CD4-positive, alpha-beta T cell (primary cell): ENCODE results near the gene RFWD3. TPM values are rescaled to one million over a fixed set of nuclear protein-coding genes. Genes with fewer than 3 reads are reported as not detected.

Source experiments
- ATAC-seq: fragments of 200-7000 bp; cut with Tn5 transposase; one replicate; pipeline ENCODE4 v1.10.0; 2022; ENCODE audit warnings: mild to moderate bottlenecking; ENCODE audit not compliant: poor library complexity
- CTCF ChIA-PET: fragments of 350-600 bp; sonication (Branson Sonifier 250); formaldehyde crosslinking; loops from one replicate; lab custom pipeline; 2021; ENCODE audit warnings: antibody characterized with exemption, inconsistent platforms; lab: Charles Lee
- POLR2A ChIA-PET: fragments of 350-600 bp; sonication (Branson Sonifier 250); formaldehyde crosslinking; loops from one replicate; lab custom pipeline; 2021; ENCODE audit warnings: antibody characterized with exemption, inconsistent platforms; lab: Charles Lee
- DNase-seq, 14 experiments: peaks; one replicate each; pipeline ENCODE4 v3.0.0-alpha.2; 2013 to 2020; ENCODE audit warnings: mixed read lengths in 2 of 14
- H3K27ac ChIP-seq, 2 donors: one replicate each; pipeline versions ENCODE4 v1.5.1 to v1.7.0; 2013; ENCODE audit warnings: low read length in 2 of 2, low read depth in 1 of 2, mild to moderate bottlenecking in 1 of 2
- H3K27me3 ChIP-seq, 2 experiments: 1 replicate in 1 of 2; 2 replicates in 1 of 2; pipeline versions ENCODE4 v1.6.1 to v1.7.0; 2013; ENCODE audit warnings: low read length in 2 of 2, control low read depth in 1 of 2, mild to moderate bottlenecking in 1 of 2, moderate library complexity in 1 of 2; ENCODE audit not compliant: insufficient read depth in 2 of 2, control insufficient read depth in 1 of 2
- H3K36me3 ChIP-seq: one replicate; pipeline ENCODE4 v1.6.1; 2013; ENCODE audit warnings: low read length, control low read depth; ENCODE audit not compliant: insufficient read depth
- H3K4me1 ChIP-seq: one replicate; pipeline ENCODE4 v1.6.1; 2013; ENCODE audit warnings: low read length, control low read depth; ENCODE audit not compliant: insufficient read depth
- H3K4me3 ChIP-seq: one replicate; pipeline ENCODE4 v1.5.1; 2013; ENCODE audit warnings: mild to moderate bottlenecking, low read length, moderate library complexity
- H3K9me3 ChIP-seq, 2 experiments: 1 replicate in 1 of 2; 2 replicates in 1 of 2; pipeline versions ENCODE4 v1.6.1 to v1.7.0; 2013; ENCODE audit warnings: low read length in 2 of 2, mild to moderate bottlenecking in 2 of 2, control low read depth in 1 of 2, moderate library complexity in 1 of 2; ENCODE audit not compliant: control insufficient read depth in 1 of 2, insufficient read depth in 1 of 2
- H3K27ac Mint-ChIP-seq: one replicate; pipeline ENCODE4 v1.8.0; 2020; ENCODE audit warnings: mixed read lengths
- H3K27me3 Mint-ChIP-seq: one replicate; pipeline ENCODE4 v1.8.0; 2021; ENCODE audit warnings: mixed read lengths
- H3K36me3 Mint-ChIP-seq: one replicate; pipeline ENCODE4 v1.8.0; 2021; ENCODE audit warnings: low read depth, mixed read lengths
- H3K4me1 Mint-ChIP-seq: one replicate; pipeline ENCODE4 v1.8.0; 2021; ENCODE audit warnings: low read depth, mixed read lengths
- H3K4me3 Mint-ChIP-seq: one replicate; pipeline ENCODE4 v1.8.0; 2020; ENCODE audit warnings: mild to moderate bottlenecking, mixed read lengths
- H3K9me3 Mint-ChIP-seq: one replicate; pipeline ENCODE4 v1.8.0; 2020; ENCODE audit warnings: mixed read lengths
- intact Hi-C, 2 experiments: fragments of 100-400 bp; cut with DNase I in 1 of 2; cut with micrococcal nuclease in 1 of 2; formaldehyde crosslinking; loops; one replicate each; pipeline versions ENCODE4 v1.15.1 to v1.9.0; 2023 to 2025; cut with DNase I, micrococcal nuclease
- total RNA-seq, 174 experiments: library from RNA in 2 of 174; stranded (reverse) in 2 of 174; gene quantifications; one replicate each; pipeline ENCODE4 v1.2.3 and lab custom pipeline; 2021 to 2026
- TF ChIP-seq, protein P1 (sequence below): fragments of 200-600 bp; IDR thresholded peaks from one replicate; pipeline ENCODE4 v1.8.0; 2022; ENCODE audit warnings: antibody characterized with exemption, mild to moderate bottlenecking

Gene RFWD3
- total RNA-seq, 2 experiments from 2014 or later, result 44.9 to 47.0 TPM

DNA sequence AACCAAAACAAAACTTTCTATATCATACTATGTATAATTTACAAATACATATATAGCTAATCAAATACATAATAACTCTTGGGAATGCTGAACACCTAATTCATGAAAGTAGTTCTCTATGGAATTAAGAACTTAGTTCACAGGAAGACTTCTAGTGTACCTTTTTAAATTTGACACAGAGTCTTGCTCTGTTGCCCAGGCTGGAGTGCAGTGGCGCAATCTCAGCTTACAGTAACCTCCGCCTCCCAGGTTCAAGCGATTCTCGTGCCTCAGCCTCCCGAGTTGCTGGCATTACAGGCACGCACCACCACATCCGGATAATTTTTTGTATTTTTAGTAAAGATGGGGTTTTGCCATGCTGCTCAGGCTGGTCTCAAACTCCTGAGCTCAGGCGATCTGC, 24.7 kb downstream of the RFWD3 start:
- Mint-ChIP-seq H3K27me3 (no peaks in the 10 kb centered on the region), H3K4me3 (no peak overlapping the region), H3K4me1 (no peaks in the 10 kb centered on the region), H3K27ac (no peak overlapping the region), H3K9me3 (no peaks in the 10 kb centered on the region), H3K36me3 (peaks cover 88% of the 10 kb centered on the region)
- Histone ChIP-seq H3K36me3 (peaks cover 58% of the 10 kb centered on the region), H3K4me1 (no peaks in the 10 kb centered on the region), H3K4me3 (no peak overlapping the region), H3K9me3 (no peaks in the 10 kb centered on the region), H3K27me3 (no peaks in the 10 kb centered on the region), H3K27ac (no peak overlapping the region)
- intact Hi-C loops, result no loop called here
- ChIA-PET CTCF (interaction anchor here (0.7 kb wide), 1 partner anchor 10 kb away, joined by 3 read pairs; no protein-coding TSS in a partner anchor), POLR2A (no interaction called here)
- TF ChIP-seq, protein P1, sequence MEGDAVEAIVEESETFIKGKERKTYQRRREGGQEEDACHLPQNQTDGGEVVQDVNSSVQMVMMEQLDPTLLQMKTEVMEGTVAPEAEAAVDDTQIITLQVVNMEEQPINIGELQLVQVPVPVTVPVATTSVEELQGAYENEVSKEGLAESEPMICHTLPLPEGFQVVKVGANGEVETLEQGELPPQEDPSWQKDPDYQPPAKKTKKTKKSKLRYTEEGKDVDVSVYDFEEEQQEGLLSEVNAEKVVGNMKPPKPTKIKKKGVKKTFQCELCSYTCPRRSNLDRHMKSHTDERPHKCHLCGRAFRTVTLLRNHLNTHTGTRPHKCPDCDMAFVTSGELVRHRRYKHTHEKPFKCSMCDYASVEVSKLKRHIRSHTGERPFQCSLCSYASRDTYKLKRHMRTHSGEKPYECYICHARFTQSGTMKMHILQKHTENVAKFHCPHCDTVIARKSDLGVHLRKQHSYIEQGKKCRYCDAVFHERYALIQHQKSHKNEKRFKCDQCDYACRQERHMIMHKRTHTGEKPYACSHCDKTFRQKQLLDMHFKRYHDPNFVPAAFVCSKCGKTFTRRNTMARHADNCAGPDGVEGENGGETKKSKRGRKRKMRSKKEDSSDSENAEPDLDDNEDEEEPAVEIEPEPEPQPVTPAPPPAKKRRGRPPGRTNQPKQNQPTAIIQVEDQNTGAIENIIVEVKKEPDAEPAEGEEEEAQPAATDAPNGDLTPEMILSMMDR, result no peak
- ATAC-seq (no peak), DNase-seq (no peak)

- TF ChIP-seq, protein P1, result no peak
- peaks cover 57% of the 10 kb centered on the region for H3K36me3 ChIP-seq
- no peaks in the 10 kb centered on the region for H3K27me3 ChIP-seq
- CTCF ChIA-PET, result no interaction called here
- H3K27ac ChIP-seq, result no peak overlapping the region
- Mint-ChIP-seq H3K27me3 (no peaks in the 10 kb centered on the region), H3K4me1 (no peaks in the 10 kb centered on the region), H3K4me3 (no peak overlapping the region), H3K27ac (peak overlapping the region; percentile 18), H3K9me3 (no peaks in the 10 kb centered on the region), H3K36me3 (peaks cover 78% of the 10 kb centered on the region)
- POLR2A ChIA-PET, result no interaction called here
- no peak overlapping the region for H3K4me3 ChIP-seq
- DNase-seq (no peak), ATAC-seq (no peak)
- H3K9me3 ChIP-seq, result no peaks in the 10 kb centered on the region
- H3K4me1 ChIP-seq, result no peaks in the 10 kb centered on the region
- intact Hi-C loops, result no loop called here
Measured at GRCh38 chr16:74637742-74638453, 28.8 kb downstream of the RFWD3 start.

GRCh38 chr16:74635303-74635702, 31.4 kb downstream of the RFWD3 start:
- Histone ChIP-seq H3K4me3 (no peak overlapping the region), H3K27ac (no peak overlapping the region), H3K9me3 (no peaks in the 10 kb centered on the region), H3K4me1 (no peaks in the 10 kb centered on the region), H3K36me3 (peaks cover 77% of the 10 kb centered on the region), H3K27me3 (no peaks in the 10 kb centered on the region)
- no peak for DNase-seq
- intact Hi-C loops, result no loop called here
- Mint-ChIP-seq H3K36me3 (peaks cover 79% of the 10 kb centered on the region), H3K4me1 (no peaks in the 10 kb centered on the region), H3K9me3 (no peaks in the 10 kb centered on the region), H3K4me3 (no peak overlapping the region), H3K27ac (no peak overlapping the region), H3K27me3 (no peaks in the 10 kb centered on the region)
- POLR2A ChIA-PET, result no interaction called here
- no peak for ATAC-seq
- TF ChIP-seq, protein P1, result no peak
- CTCF ChIA-PET, result no interaction called here
